Thyroid gland (tissue), 4 donors: ENCODE results near the gene TRIM29.

Experiments
- CTCF ChIP-seq, 6 experiments: fragments of 200-600 bp in 3 of 6; fragments of 450-650 bp in 3 of 6; sonication (generic) in 3 of 6; IDR thresholded peaks; one replicate each; pipeline ENCODE4 v1.5.1; 2016 to 2019; ENCODE audit warnings: antibody characterized with exemption in 6 of 6, mild to moderate bottlenecking in 2 of 6, inconsistent platforms in 1 of 6, moderate library complexity in 1 of 6
- POLR2A ChIP-seq, 2 donors: fragments of 450-650 bp; IDR thresholded peaks; one replicate each; pipeline ENCODE4 v1.6.1; 2017; ENCODE audit warnings: antibody characterized with exemption in 2 of 2, mild to moderate bottlenecking in 2 of 2, moderate library complexity in 1 of 2

GRCh38 chr11:120109531-120109930, 28.4 kb downstream of the TRIM29 start:
- TF ChIP-seq CTCF (IDR thresholded peaks at IDR 0.05) (no peak), POLR2A (IDR thresholded peaks at IDR 0.05) (no peak)
